ENCODE measurements around the gene SS18.

DNA sequence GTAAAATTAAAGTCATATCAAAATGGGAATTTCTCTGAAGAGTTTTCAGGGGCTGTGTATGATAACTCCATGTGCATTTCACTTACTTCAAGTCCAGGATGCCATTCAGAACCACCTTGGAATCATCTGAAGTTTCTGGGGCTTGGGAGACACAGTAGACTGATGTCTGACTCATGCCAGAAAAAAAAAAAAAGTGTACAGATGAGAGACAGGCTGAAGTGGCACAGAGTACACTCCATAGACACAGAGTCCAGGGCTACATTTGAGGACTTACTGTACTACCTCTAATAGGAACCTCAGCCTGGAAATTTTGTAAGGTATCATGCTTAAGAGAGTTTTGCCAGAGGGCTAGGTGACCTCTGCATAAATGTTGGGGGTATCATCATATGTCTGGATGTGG lies 92.0 kb downstream of the SS18 start:
- TF ChIP-seq POLR2A (IDR thresholded peaks at IDR 0.05) = no peak
- TF ChIP-seq, protein P1, sequence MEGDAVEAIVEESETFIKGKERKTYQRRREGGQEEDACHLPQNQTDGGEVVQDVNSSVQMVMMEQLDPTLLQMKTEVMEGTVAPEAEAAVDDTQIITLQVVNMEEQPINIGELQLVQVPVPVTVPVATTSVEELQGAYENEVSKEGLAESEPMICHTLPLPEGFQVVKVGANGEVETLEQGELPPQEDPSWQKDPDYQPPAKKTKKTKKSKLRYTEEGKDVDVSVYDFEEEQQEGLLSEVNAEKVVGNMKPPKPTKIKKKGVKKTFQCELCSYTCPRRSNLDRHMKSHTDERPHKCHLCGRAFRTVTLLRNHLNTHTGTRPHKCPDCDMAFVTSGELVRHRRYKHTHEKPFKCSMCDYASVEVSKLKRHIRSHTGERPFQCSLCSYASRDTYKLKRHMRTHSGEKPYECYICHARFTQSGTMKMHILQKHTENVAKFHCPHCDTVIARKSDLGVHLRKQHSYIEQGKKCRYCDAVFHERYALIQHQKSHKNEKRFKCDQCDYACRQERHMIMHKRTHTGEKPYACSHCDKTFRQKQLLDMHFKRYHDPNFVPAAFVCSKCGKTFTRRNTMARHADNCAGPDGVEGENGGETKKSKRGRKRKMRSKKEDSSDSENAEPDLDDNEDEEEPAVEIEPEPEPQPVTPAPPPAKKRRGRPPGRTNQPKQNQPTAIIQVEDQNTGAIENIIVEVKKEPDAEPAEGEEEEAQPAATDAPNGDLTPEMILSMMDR (IDR thresholded peaks at IDR 0.05) = no peak
